GM12875 (cell line): ENCODE results near the gene ZNF236.

Experiments used
- H3K4me3 ChIP-seq: one replicate; pipeline ENCODE4 v1.5.1; 2011; ENCODE audit warnings: low read depth, low read length, control low read depth
- CTCF ChIP-seq: IDR thresholded peaks from 2 replicates; pipeline ENCODE4 v1.5.1; 2011; ENCODE audit warnings: low read depth, mild to moderate bottlenecking, control low read depth, inconsistent platforms, low read length, moderate library complexity, borderline replicate concordance; ENCODE audit not compliant: insufficient read depth

ZNF236 gene

GRCh38 chr18:76978616-76979015 lies 156.3 kb downstream of the ZNF236 start:
- no peak overlapping the region for H3K4me3 ChIP-seq

GRCh38 chr18:76979111-76979751 lies 156.9 kb downstream of the ZNF236 start:
- no peak for TF ChIP-seq CTCF
- H3K4me3 ChIP-seq: no peak overlapping the region

More at GRCh38 chr18:76978616-76979015, 156.3 kb downstream of the ZNF236 start:
- no peak for TF ChIP-seq CTCF

GRCh38 chr18:76979906-76980305 lies 157.5 kb downstream of the ZNF236 start:
- no peak for TF ChIP-seq CTCF
- H3K4me3 ChIP-seq: no peak overlapping the region

GRCh38 chr18:76980663-76981395 lies 158.5 kb downstream of the ZNF236 start:
- TF ChIP-seq CTCF: no peak
- H3K4me3 ChIP-seq: no peak overlapping the region

- no peak; the same call in 1 of the 2 replicates for TF ChIP-seq CTCF
- H3K4me3 ChIP-seq: no peak overlapping the region
Observed at GRCh38 chr18:76981396-76981968, 159.1 kb downstream of the ZNF236 start.

GRCh38 chr18:76982038-76982437 lies 159.7 kb downstream of the ZNF236 start:
- no peak for TF ChIP-seq CTCF
- H3K4me3 ChIP-seq: no peak overlapping the region

GRCh38 chr18:76982841-76983583 lies 160.7 kb downstream of the ZNF236 start:
- TF ChIP-seq CTCF: peak; percentile 88
- H3K4me3 ChIP-seq: no peak overlapping the region
